ENCODE results near the gene KRT24. TPM values are rescaled to one million over a fixed set of nuclear protein-coding genes. Genes with fewer than 3 reads are reported as not detected.
A peak's percentile ranks its signal among the peaks of the same experiment; 100 is the strongest.

Gene KRT24
- total RNA-seq, 2 donors from 2014 or later = not detected

- WGBS = 94% methylated on average over 7 of the region's 7 CpGs
- intact Hi-C loops (cut with DNase I) = no loop called here
- TF ChIP-seq POLR2AphosphoS5 (IDR thresholded peaks at IDR 0.05) = no peak
- Histone ChIP-seq H3K4me3 (no peak overlapping the region), H3K36me3 (no peaks in the 10 kb centered on the region), H3K9me3 (no peaks in the 10 kb centered on the region), H3K27ac (no peak overlapping the region), H3K4me1 (replicated peaks) (no peaks in the 10 kb centered on the region), H3K27me3 (replicated peaks; ENCODE audit: insufficient read depth) (no peaks in the 10 kb centered on the region)
- no peak for DNase-seq (ENCODE audit: low spot score)
Observed at GRCh38 chr17:40659911-40660310, 43.6 kb downstream of the KRT24 start.

GRCh38 chr17:40658396-40658795 lies 45.2 kb downstream of the KRT24 start:
- no peaks in the 10 kb centered on the region for H3K9me3 ChIP-seq

GRCh38 chr17:40651939-40652338 lies 51.6 kb downstream of the KRT24 start:
- DNase-seq (ENCODE audit: low spot score) = no peak

More at GRCh38 chr17:40658396-40658795, 45.2 kb downstream of the KRT24 start:
- Histone ChIP-seq H3K27ac (no peak overlapping the region), H3K4me3 (no peak overlapping the region), H3K36me3 (no peaks in the 10 kb centered on the region), H3K27me3 (replicated peaks; ENCODE audit: insufficient read depth) (no peaks in the 10 kb centered on the region), H3K4me1 (replicated peaks) (no peaks in the 10 kb centered on the region)
- intact Hi-C loops (cut with DNase I) = no loop called here
- no peak for TF ChIP-seq CTCF (IDR thresholded peaks at IDR 0.05)
- no peak for TF ChIP-seq POLR2AphosphoS5 (IDR thresholded peaks at IDR 0.05)
- no peak for TF ChIP-seq POLR2A (IDR thresholded peaks at IDR 0.05)
- DNase-seq (ENCODE audit: low spot score) = no peak

GRCh38 chr17:40648384-40648968 lies 55.1 kb downstream of the KRT24 start:
- intact Hi-C loops (cut with DNase I) = no loop called here
- peaks cover 4% of the 10 kb centered on the region for H3K4me1 ChIP-seq (replicated peaks)
- TF ChIP-seq POLR2A (IDR thresholded peaks at IDR 0.05) = no peak
- no peak for TF ChIP-seq CTCF (IDR thresholded peaks at IDR 0.05)
- no peak for TF ChIP-seq POLR2AphosphoS5 (IDR thresholded peaks at IDR 0.05)
- no peaks in the 10 kb centered on the region for H3K36me3 ChIP-seq
- H3K27me3 ChIP-seq (replicated peaks; ENCODE audit: insufficient read depth) = no peaks in the 10 kb centered on the region
- H3K27ac ChIP-seq = peak overlapping the region; percentile 95 to 98
- H3K9me3 ChIP-seq = no peaks in the 10 kb centered on the region
- 1% methylated on average over 27 of the region's 28 CpGs for WGBS
- DNase-seq (ENCODE audit: low spot score) = peak; percentile 24
- H3K4me3 ChIP-seq = peak overlapping the region; percentile 63 to 68

More at GRCh38 chr17:40651939-40652338, 51.6 kb downstream of the KRT24 start:
- no peak for TF ChIP-seq POLR2A (IDR thresholded peaks at IDR 0.05)
- TF ChIP-seq POLR2AphosphoS5 (IDR thresholded peaks at IDR 0.05) = no peak
- TF ChIP-seq CTCF (IDR thresholded peaks at IDR 0.05) = no peak
- Histone ChIP-seq H3K27me3 (replicated peaks; ENCODE audit: insufficient read depth) (no peaks in the 10 kb centered on the region), H3K4me1 (replicated peaks) (no peaks in the 10 kb centered on the region), H3K36me3 (no peaks in the 10 kb centered on the region), H3K27ac (no peak overlapping the region), H3K9me3 (no peaks in the 10 kb centered on the region), H3K4me3 (no peak overlapping the region)
- 59% methylated on average over 5 of the region's 5 CpGs for WGBS
- intact Hi-C loops (cut with DNase I) = no loop called here

Other genes starting within 250 kb of the KRT24 start
- gene TNS4, start 202.1 kb downstream of the KRT24 start, total RNA-seq = 10 to 100 TPM; 51.3 to 56.1 TPM
- under 1 TPM in 1 of 2 donors, not detected in 1; 0.40 TPM for gene CCR7, start 138.3 kb downstream of the KRT24 start, total RNA-seq
- 10 to 100 TPM; 65.7 to 82.0 TPM for gene SMARCE1, start 55.9 kb downstream of the KRT24 start, total RNA-seq
- gene KRT222, start 38.6 kb downstream of the KRT24 start, total RNA-seq = under 1 TPM; 0.05 to 0.91 TPM
- gene KRT25, start 51.6 kb upstream of the KRT24 start, total RNA-seq = under 1 TPM in 1 of 2 donors, not detected in 1; 0.62 TPM
- gene KRT26, start 68.4 kb upstream of the KRT24 start, total RNA-seq = under 1 TPM in 1 of 2 donors, not detected in 1; 0.28 TPM
- gene KRT27, start 78.8 kb upstream of the KRT24 start, total RNA-seq = not detected
- not detected for gene KRT28, start 96.2 kb upstream of the KRT24 start, total RNA-seq
- 10 to 100 TPM in 1 of 2 donors, 1 to 10 TPM in 1; 5.8 to 23.6 TPM for gene KRT10, start 118.9 kb upstream of the KRT24 start, total RNA-seq
- gene KRT12, start 163.5 kb upstream of the KRT24 start, total RNA-seq = not detected
- gene KRT20, start 181.5 kb upstream of the KRT24 start, total RNA-seq = not detected
- gene KRT23, start 233.9 kb upstream of the KRT24 start, total RNA-seq = 10 to 100 TPM; 19.6 to 38.9 TPM

Data from prostate gland (tissue), 2 donors.